Neuronal stem cell (in vitro differentiated cells): ENCODE measurements around the gene RRAS.

Experiments
- DNase-seq: peaks from one replicate; pipeline ENCODE4 v3.0.0-alpha.2; 2013; ENCODE audit warnings: low spot score
- H2AFZ ChIP-seq: one replicate; pipeline ENCODE4 v1.6.1; 2013; ENCODE audit warnings: mild to moderate bottlenecking, low read length, inconsistent platforms
- H2AK5ac ChIP-seq: 2 replicates; pipeline ENCODE4 v1.6.1; 2013; ENCODE audit warnings: low read depth, mild to moderate bottlenecking, inconsistent platforms, low read length, moderate library complexity, mixed read lengths
- H2BK120ac ChIP-seq: 2 replicates; pipeline ENCODE4 v1.6.1; 2013; ENCODE audit warnings: low read depth, mild to moderate bottlenecking, inconsistent platforms, low read length, moderate library complexity, mixed read lengths
- H2BK12ac ChIP-seq: one replicate; pipeline ENCODE4 v1.6.1; 2013; ENCODE audit warnings: low read length, inconsistent platforms
- H2BK15ac ChIP-seq: 2 replicates; pipeline ENCODE4 v1.6.1; 2013; ENCODE audit warnings: mild to moderate bottlenecking, low read length, inconsistent platforms, mixed read lengths
- H2BK5ac ChIP-seq: one replicate; pipeline ENCODE4 v1.6.1; 2013; ENCODE audit warnings: inconsistent platforms, mild to moderate bottlenecking, low read length, moderate library complexity
- H3K14ac ChIP-seq: one replicate; pipeline ENCODE4 v1.6.1; 2013; ENCODE audit warnings: low read length, inconsistent platforms
- H3K18ac ChIP-seq: 2 replicates; pipeline ENCODE4 v1.6.1; 2013; ENCODE audit warnings: low read length, inconsistent platforms
- H3K23ac ChIP-seq: 2 replicates; pipeline ENCODE4 v1.6.1; 2013; ENCODE audit warnings: low read depth, mild to moderate bottlenecking, mixed read lengths, low read length, inconsistent platforms; ENCODE audit not compliant: poor library complexity
- H3K27ac ChIP-seq: replicated peaks from 3 replicates; pipeline ENCODE4 v1.5.1; 2013; ENCODE audit warnings: low read length, inconsistent platforms
- H3K27me3 ChIP-seq, 3 experiments: 2 replicates each; pipeline ENCODE4 v1.6.1; 2013; ENCODE audit warnings: low read length in 3 of 3, mild to moderate bottlenecking in 2 of 3, inconsistent platforms in 1 of 3, low read depth in 1 of 3, mixed read lengths in 1 of 3, moderate library complexity in 1 of 3; ENCODE audit not compliant: control insufficient read depth in 3 of 3, insufficient read depth in 3 of 3
- H3K36me3 ChIP-seq, 2 donors: replicated peaks in 1 of 2; 2 replicates each; pipeline ENCODE4 v1.6.1; 2013; ENCODE audit warnings: low read length in 2 of 2; ENCODE audit not compliant: control insufficient read depth in 2 of 2, insufficient read depth in 2 of 2
- H3K4ac ChIP-seq: 2 replicates; pipeline ENCODE4 v1.6.1; 2013; ENCODE audit warnings: inconsistent platforms, mild to moderate bottlenecking, low read length, moderate library complexity
- H3K4me1 ChIP-seq, 2 donors: 1 replicate in 1 of 2; 2 replicates in 1 of 2; pipeline ENCODE4 v1.6.1; 2013; ENCODE audit warnings: low read length in 2 of 2, low read depth in 1 of 2; ENCODE audit not compliant: control insufficient read depth in 2 of 2, insufficient read depth in 1 of 2
- H3K4me2 ChIP-seq: one replicate; pipeline ENCODE4 v1.6.1; 2013; ENCODE audit warnings: mild to moderate bottlenecking, low read length, inconsistent platforms; ENCODE audit not compliant: insufficient read depth, poor library complexity, severe bottlenecking
- H3K4me3 ChIP-seq, 2 donors: 2 replicates each; pipeline ENCODE4 v1.5.1; 2013; ENCODE audit warnings: low read length in 2 of 2, mild to moderate bottlenecking in 2 of 2, inconsistent platforms in 1 of 2, moderate library complexity in 1 of 2
- H3K79me1 ChIP-seq: one replicate; pipeline ENCODE4 v1.6.1; 2013; ENCODE audit warnings: low read depth, mild to moderate bottlenecking, inconsistent platforms, low read length, moderate library complexity
- H3K9ac ChIP-seq: one replicate; pipeline ENCODE4 v1.6.1; 2013; ENCODE audit warnings: mild to moderate bottlenecking, low read depth, low read length, inconsistent platforms; ENCODE audit not compliant: poor library complexity
- H3K9me3 ChIP-seq, 2 donors: replicated peaks in 1 of 2; 2 replicates each; pipeline versions ENCODE3 to v1.6.1; 2013; ENCODE audit warnings: low read length in 2 of 2, mild to moderate bottlenecking in 2 of 2, inconsistent platforms in 1 of 2, low read depth in 1 of 2, mixed read lengths in 1 of 2, moderate library complexity in 1 of 2; ENCODE audit not compliant: control insufficient read depth in 2 of 2, insufficient read depth in 1 of 2
- H4K8ac ChIP-seq: one replicate; pipeline ENCODE4 v1.6.1; 2013; ENCODE audit warnings: low read depth, mild to moderate bottlenecking, inconsistent platforms, low read length, moderate library complexity
- H4K91ac ChIP-seq: one replicate; pipeline ENCODE4 v1.6.1; 2013; ENCODE audit warnings: low read length, low read depth, mild to moderate bottlenecking, inconsistent platforms; ENCODE audit not compliant: poor library complexity
- WGBS, 2 donors: extraction: QIAGEN DNeasy Blood & Tissue Kit; methylation state at CpG; one replicate each; pipeline ENCODE4 v1.1.7; 2013; ENCODE audit warnings: missing lambda C conversion rate in 2 of 2, mixed read lengths in 1 of 2; ENCODE audit not compliant: insufficient read length in 2 of 2, insufficient replicate concordance in 1 of 2; ENCODE audit errors: extremely low coverage in 2 of 2; 5-methylcytosine and 5-hydroxymethylcytosine counted together

RRAS gene

DNA sequence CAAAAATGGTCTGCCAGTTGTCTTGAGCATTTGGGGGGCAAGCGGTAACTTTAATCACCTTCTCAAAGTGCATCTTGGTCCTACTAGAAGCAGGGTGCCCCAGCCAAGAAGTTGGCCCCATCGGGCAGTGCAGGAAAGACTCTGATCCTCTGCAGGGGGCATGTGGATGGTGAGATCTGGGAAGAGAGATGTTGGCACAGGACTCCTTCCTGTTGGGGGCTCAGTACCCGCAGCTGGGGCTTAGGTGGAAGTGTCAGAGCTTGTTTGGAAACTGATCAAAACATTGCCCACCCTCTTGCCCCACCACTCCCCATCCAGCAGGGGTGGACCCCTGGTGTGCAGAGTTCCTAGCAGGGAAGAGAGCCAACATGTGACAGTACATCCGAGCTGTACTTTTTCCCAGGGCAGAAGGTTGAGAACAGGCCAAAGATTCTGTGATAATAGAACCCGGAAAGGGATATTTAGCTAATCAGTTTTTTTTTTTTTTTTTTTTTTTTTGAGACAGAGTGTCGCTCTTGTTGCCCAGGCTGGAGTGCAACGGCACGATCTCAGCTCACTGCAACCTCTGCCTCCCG lies 8.8 kb downstream of the RRAS start:
- H3K27me3 ChIP-seq = no peaks in the 10 kb centered on the region
- H3K4ac ChIP-seq = no peak overlapping the region
- DNase-seq = no peak
- no CpG with 5 or more reads among the region's 9 CpGs for WGBS, 2 donors
- peaks cover 3 to 5% of the 10 kb centered on the region in 2 donors for H3K4me1 ChIP-seq
- no peak overlapping the region for H3K18ac ChIP-seq
- H3K14ac ChIP-seq = no peak overlapping the region
- H3K9me3 ChIP-seq = no peaks in the 10 kb centered on the region
- H3K4me2 ChIP-seq = no peak overlapping the region
- no peak overlapping the region for H3K27ac ChIP-seq
- no peaks in the 10 kb centered on the region for H3K79me1 ChIP-seq
- no peak overlapping the region for H2AK5ac ChIP-seq
- H4K8ac ChIP-seq = no peak overlapping the region
- H2AFZ ChIP-seq = no peak overlapping the region
- H4K91ac ChIP-seq = no peak overlapping the region
- H2BK15ac ChIP-seq = no peak overlapping the region
- H3K9ac ChIP-seq = no peak overlapping the region
- H2BK120ac ChIP-seq = no peak overlapping the region
- peak overlapping the region in 1 of 2 donors; percentile 32 for H3K4me3 ChIP-seq
- peak overlapping the region; percentile 65 for H3K23ac ChIP-seq
- H2BK12ac ChIP-seq = no peak overlapping the region
- peaks cover 10 to 42% of the 10 kb centered on the region in 2 donors for H3K36me3 ChIP-seq
- H2BK5ac ChIP-seq = no peak overlapping the region

- no peak for DNase-seq
- Histone ChIP-seq H3K9me3 (no peaks in the 10 kb centered on the region), H3K27ac (no peak overlapping the region), H3K4me2 (no peak overlapping the region), H3K4me3 (no peak overlapping the region), H3K18ac (no peak overlapping the region), H2AK5ac (no peak overlapping the region), H2AFZ (no peak overlapping the region), H3K14ac (no peak overlapping the region), H3K9ac (no peak overlapping the region), H3K79me1 (no peaks in the 10 kb centered on the region), H2BK120ac (no peak overlapping the region), H3K4ac (no peak overlapping the region), H3K36me3 (peaks cover 15 to 55% of the 10 kb centered on the region in 2 donors), H4K8ac (no peak overlapping the region), H3K27me3 (no peaks in the 10 kb centered on the region), H2BK15ac (no peak overlapping the region), H2BK12ac (no peak overlapping the region), H3K23ac (no peak overlapping the region), H3K4me1 (no peaks in the 10 kb centered on the region), H4K91ac (no peak overlapping the region), H2BK5ac (no peak overlapping the region)
- no CpG with 5 or more reads among the region's 9 CpGs for WGBS, 2 donors
Measured at GRCh38 chr19:49629659-49630058, 10.3 kb downstream of the RRAS start.

GRCh38 chr19:49626226-49626625 lies 13.7 kb downstream of the RRAS start:
- Histone ChIP-seq H3K23ac (no peak overlapping the region), H3K4me1 (no peaks in the 10 kb centered on the region), H2AFZ (no peak overlapping the region), H3K4me3 (no peak overlapping the region), H3K14ac (no peak overlapping the region), H2BK15ac (no peak overlapping the region), H4K8ac (no peak overlapping the region), H4K91ac (no peak overlapping the region), H3K36me3 (peaks cover 25 to 77% of the 10 kb centered on the region in 2 donors), H3K4me2 (no peak overlapping the region), H3K4ac (no peak overlapping the region), H3K27me3 (no peaks in the 10 kb centered on the region), H3K9me3 (no peaks in the 10 kb centered on the region), H2AK5ac (no peak overlapping the region), H3K9ac (no peak overlapping the region), H3K18ac (no peak overlapping the region), H3K27ac (no peak overlapping the region), H2BK5ac (no peak overlapping the region), H2BK12ac (no peak overlapping the region), H3K79me1 (peaks cover 4% of the 10 kb centered on the region), H2BK120ac (no peak overlapping the region)
- WGBS, 2 donors = no CpG with 5 or more reads among the region's 11 CpGs
- no peak for DNase-seq

DNA sequence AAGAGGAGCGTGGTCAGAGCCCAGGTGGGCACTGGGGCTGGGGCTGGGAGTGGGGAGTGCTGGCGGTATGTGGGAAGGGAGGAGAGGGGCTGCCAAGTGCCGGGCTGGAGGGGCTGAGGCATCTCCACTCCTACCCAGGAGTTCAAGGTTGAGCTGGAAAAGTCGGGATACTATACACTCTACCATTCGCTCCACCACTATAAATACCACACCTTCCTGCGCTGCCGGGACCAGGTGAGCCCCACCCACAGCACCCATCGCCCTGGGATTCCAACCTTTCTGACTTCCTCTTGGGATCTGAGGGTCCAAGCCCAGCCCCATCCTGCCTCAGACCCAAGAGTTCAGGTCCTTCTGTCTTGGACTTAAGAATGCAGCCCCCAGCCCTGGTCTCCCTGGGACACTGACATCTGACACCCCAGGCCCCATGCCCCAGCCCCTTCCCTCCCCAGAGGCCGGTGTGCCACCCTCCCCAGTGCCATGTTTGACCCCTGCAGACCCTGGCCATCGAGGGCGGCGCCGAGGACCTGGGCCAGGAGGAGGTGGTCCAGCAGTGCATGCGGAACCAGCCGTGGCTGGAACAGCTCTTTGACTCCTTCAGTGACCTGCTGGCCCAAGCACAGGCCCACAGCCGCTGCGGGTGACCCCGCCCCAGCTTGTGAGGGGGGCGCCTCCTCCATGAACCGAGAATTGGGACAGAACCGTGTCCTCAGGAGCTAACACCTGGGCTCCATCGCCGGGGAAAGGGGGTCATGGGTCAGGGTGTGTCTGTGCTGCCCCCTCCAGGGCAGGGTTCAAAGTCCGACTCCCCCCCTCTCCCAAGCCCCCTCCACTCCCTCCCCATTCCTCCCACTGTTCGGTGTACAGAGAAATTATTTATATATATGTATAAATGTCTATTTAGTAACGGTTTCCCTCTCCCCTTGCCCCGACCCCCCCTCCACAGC lies 14.7 kb downstream of the RRAS start:
- peak overlapping the region; percentile 17 for H3K18ac ChIP-seq
- H2BK12ac ChIP-seq = no peak overlapping the region
- H3K9ac ChIP-seq = no peak overlapping the region
- H2AK5ac ChIP-seq = no peak overlapping the region
- H4K91ac ChIP-seq = no peak overlapping the region
- no peak overlapping the region for H3K4me3 ChIP-seq
- no peak overlapping the region for H2BK5ac ChIP-seq
- no peak for DNase-seq
- peak overlapping the region; percentile 18 for H3K4me2 ChIP-seq
- no CpG with 5 or more reads among the region's 27 CpGs for WGBS, 2 donors
- no peaks in the 10 kb centered on the region for H3K9me3 ChIP-seq
- peaks cover 28 to 75% of the 10 kb centered on the region in 2 donors for H3K36me3 ChIP-seq
- peaks cover 6% of the 10 kb centered on the region for H3K79me1 ChIP-seq
- H4K8ac ChIP-seq = peak overlapping the region; percentile 43
- H2BK120ac ChIP-seq = no peak overlapping the region
- no peak overlapping the region for H3K27ac ChIP-seq
- no peak overlapping the region for H3K14ac ChIP-seq
- no peaks in the 10 kb centered on the region for H3K27me3 ChIP-seq
- H2BK15ac ChIP-seq = no peak overlapping the region
- H3K4ac ChIP-seq = no peak overlapping the region
- no peak overlapping the region for H3K23ac ChIP-seq
- H2AFZ ChIP-seq = no peak overlapping the region
- H3K4me1 ChIP-seq = no peaks in the 10 kb centered on the region
